Liver (tissue), 3 donors: ENCODE data around the gene ATXN8OS.
"Not testable (repeated sequence)": the region's sequence is repeated elsewhere in the genome, so short reads cannot be mapped to it uniquely, and the experiment has no call there.

Experiments used
- CTCF ChIP-seq: fragments of 150-350 bp; IDR thresholded peaks from 2 replicates; pipeline ENCODE4 v1.5.1; 2017; ENCODE audit warnings: improper control_type of control experiment, low read depth, low read length; ENCODE audit not compliant: missing input control
- EGR1 ChIP-seq, 2 donors: IDR thresholded peaks; 2 replicates each; pipeline ENCODE4 v1.6.1; 2016 to 2018; ENCODE audit warnings: antibody characterized with exemption in 2 of 2, low read depth in 2 of 2
- GABPA ChIP-seq, 2 donors: IDR thresholded peaks in 1 of 2; conservative IDR thresholded peaks in 1 of 2; 2 replicates each; pipeline ENCODE4 v1.6.1; 2016; ENCODE audit warnings: antibody characterized with exemption in 2 of 2, mild to moderate bottlenecking in 1 of 2, moderate library complexity in 1 of 2
- JUND ChIP-seq, 2 donors: IDR thresholded peaks; 2 replicates each; pipeline ENCODE4 v1.6.1; 2016; ENCODE audit warnings: antibody characterized with exemption in 2 of 2
- NR2F2 ChIP-seq: IDR thresholded peaks from 2 replicates; pipeline ENCODE4 v1.6.1; 2016; ENCODE audit warnings: antibody characterized with exemption
- REST ChIP-seq: IDR thresholded peaks from 2 replicates; pipeline ENCODE4 v1.6.1; 2016; ENCODE audit warnings: antibody characterized with exemption, mild to moderate bottlenecking
- RXRA ChIP-seq, 2 donors: IDR thresholded peaks; 2 replicates each; pipeline ENCODE4 v1.6.1; 2017 to 2018; ENCODE audit warnings: antibody characterized with exemption in 2 of 2, mild to moderate bottlenecking in 1 of 2
- TAF1 ChIP-seq: conservative IDR thresholded peaks from 2 replicates; pipeline ENCODE4 v1.6.1; 2016; ENCODE audit warnings: antibody characterized with exemption, mild to moderate bottlenecking
- TF ChIP-seq, protein P1 (sequence below): IDR thresholded peaks from 2 replicates; pipeline ENCODE4 v1.6.1; 2016; ENCODE audit warnings: antibody characterized with exemption
- donor health status: healthy.
- donor health status: healthy.

GRCh38 chr13:70142658-70143057 lies 35.0 kb downstream of the ATXN8OS start:
- not testable (repeated sequence) for TF ChIP-seq CTCF; NR2F2; TAF1; RXRA (IDR thresholded peaks at IDR 0.05); JUND (IDR thresholded peaks at IDR 0.05); EGR1 (IDR thresholded peaks at IDR 0.05; ENCODE audit: low read depth in 2 of 2); REST; GABPA (IDR thresholded peaks at IDR 0.05 in 1 of 2, conservative IDR thresholded peaks at IDR 0.05 in 1 of 2)
- TF ChIP-seq, protein P1, sequence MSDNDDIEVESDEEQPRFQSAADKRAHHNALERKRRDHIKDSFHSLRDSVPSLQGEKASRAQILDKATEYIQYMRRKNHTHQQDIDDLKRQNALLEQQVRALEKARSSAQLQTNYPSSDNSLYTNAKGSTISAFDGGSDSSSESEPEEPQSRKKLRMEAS, result not testable (repeated sequence)
